OCI-LY3 (cell line): ENCODE results near the gene RSAD2.

Experiments used
- EZH2phosphoT487 ChIP-seq: fragments of 200-600 bp; shearing (Covaris generic); IDR thresholded peaks from 2 replicates; pipeline ENCODE4 v1.6.1; 2018; ENCODE audit warnings: antibody characterized with exemption, mixed run types, low read depth
- TF ChIP-seq, protein P1 (sequence below): fragments of 200-600, 300-600 bp; sonication (generic); IDR thresholded peaks from 2 replicates; pipeline ENCODE4 v1.5.1; 2014; ENCODE audit warnings: antibody characterized with exemption, low read length, low read depth

DNA sequence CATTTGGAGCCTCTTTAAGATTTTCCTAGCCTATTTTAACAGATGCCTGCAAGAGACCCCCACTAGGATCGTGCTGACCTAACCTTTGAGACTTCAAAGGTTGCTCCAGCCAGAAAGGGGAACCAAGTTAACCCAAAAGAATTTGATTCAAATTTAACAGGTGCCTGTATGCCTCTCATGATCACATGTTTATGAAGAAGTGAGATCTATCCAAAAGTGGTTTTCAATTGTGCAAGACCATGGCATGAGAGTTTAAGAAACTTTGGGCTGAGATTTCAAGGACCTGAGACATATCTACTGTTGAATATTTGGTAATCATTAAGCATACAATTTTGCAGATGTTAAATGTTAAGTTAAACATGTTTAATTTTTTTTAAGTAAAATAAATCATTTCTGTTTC is 1.3 kb upstream of the RSAD2 start:
- TF ChIP-seq, protein P1, sequence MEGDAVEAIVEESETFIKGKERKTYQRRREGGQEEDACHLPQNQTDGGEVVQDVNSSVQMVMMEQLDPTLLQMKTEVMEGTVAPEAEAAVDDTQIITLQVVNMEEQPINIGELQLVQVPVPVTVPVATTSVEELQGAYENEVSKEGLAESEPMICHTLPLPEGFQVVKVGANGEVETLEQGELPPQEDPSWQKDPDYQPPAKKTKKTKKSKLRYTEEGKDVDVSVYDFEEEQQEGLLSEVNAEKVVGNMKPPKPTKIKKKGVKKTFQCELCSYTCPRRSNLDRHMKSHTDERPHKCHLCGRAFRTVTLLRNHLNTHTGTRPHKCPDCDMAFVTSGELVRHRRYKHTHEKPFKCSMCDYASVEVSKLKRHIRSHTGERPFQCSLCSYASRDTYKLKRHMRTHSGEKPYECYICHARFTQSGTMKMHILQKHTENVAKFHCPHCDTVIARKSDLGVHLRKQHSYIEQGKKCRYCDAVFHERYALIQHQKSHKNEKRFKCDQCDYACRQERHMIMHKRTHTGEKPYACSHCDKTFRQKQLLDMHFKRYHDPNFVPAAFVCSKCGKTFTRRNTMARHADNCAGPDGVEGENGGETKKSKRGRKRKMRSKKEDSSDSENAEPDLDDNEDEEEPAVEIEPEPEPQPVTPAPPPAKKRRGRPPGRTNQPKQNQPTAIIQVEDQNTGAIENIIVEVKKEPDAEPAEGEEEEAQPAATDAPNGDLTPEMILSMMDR: no peak
- TF ChIP-seq EZH2phosphoT487: no peak
